GM19023 (cell line): ENCODE data around the gene MRTFA.

ENCODE experiments used
- ATAC-seq: cut with Tn5 transposase; IDR thresholded peaks from one replicate; pipeline ENCODE4 v1.9.1; 2021; ENCODE audit warnings: mild to moderate bottlenecking, moderate library complexity; ENCODE audit not compliant: unreplicated experiment

The MRTFA gene

DNA sequence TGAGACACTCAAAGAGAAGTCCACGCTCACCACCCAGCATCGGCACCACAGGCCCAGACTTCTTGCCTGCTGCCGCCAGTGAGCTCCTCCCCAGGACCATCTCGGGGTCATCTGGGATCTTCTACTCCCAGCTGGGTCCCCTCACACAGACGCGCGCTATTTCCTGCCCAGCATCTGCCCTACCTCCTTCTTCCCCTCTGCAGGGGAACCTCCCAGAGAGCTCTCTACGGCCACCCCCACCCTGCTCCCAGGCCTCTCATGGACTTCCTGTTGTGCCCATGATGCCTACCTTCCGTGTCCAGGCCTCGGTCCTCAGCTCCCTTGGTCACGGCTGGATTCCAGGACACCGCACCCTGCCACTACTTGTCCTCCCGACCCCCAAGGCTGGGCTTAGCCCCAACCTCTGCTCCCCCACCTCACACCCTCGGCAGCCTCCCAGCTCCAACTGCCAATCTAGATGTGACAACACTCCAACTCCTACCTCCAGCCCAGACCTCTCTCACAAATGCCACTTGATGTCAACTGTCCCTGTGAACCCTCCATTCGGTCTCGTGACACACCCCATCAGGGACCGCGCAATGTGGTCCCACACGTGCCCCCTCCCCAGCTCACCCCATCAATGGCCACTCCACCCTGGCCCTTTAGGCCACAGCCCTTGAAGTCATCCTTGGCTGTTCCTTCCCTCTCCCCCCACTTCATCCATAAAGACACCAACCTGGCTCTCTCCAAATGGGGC lies 220.8 kb downstream of the MRTFA start:
- no peak for ATAC-seq

- no peak for ATAC-seq
Observed at GRCh38 chr22:40414838-40415505, 221.5 kb downstream of the MRTFA start.

- ATAC-seq, result no peak
Observed at GRCh38 chr22:40414311-40414710, 222.2 kb downstream of the MRTFA start.

- no peak for ATAC-seq
Observed at GRCh38 chr22:40413873-40414272, 222.6 kb downstream of the MRTFA start.

DNA sequence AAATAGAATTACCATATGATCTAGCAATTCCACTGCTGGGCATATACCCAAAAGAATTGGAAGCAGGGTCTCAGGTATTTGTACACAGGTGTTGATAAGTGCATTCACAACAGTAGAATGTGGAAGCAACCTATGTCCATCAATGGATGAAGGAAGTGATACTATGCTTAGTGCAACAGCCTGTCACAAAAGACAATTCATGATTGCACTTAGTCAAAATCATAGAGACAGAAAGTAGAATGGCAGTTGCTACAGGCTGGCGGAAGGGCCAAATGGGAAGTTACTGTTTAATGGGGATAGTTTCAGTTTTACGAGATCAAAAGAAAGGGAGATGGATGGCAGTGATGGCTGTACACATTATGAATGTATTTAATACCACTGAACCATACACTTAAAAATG lies 224.1 kb downstream of the MRTFA start:
- no peak for ATAC-seq

GRCh38 chr22:40411506-40411861 lies 225.0 kb downstream of the MRTFA start:
- ATAC-seq, result no peak

DNA sequence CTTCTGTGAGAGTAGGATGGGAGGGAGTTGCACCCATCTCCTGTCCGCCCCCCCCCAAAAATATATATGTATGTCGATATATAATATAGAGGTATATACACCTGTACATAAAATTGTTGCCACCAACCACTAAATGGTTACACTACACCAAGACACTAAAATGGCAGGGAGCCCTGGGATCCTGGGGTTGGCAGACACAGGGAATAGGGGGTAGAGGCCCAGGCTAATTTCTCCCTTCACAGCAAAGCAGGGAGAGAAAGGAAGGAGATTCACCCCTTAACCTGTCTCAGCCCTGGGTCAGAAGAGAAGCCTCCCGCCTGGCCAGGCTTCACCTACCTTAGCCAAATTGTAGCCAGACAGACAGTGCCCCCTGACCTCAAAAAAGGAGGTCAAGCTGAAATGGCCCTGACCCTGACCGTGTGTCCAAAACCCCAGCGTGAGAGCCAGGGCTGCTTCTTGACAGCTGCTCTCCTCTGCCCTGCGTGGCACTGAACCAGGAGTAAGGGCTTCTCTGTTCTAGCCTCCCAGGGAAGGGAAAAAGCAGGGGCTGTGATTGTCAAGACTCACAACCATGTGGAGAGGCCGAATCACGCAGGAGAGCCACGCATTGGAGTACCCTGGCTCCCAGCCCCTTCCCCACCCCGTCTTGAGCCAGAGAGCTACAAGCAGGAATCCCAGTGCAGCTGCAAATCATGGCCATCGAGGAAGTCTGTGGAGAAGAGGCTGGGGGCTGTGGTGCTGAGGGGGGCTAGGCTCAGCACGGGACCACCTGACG lies 225.6 kb downstream of the MRTFA start:
- ATAC-seq, result no peak

DNA sequence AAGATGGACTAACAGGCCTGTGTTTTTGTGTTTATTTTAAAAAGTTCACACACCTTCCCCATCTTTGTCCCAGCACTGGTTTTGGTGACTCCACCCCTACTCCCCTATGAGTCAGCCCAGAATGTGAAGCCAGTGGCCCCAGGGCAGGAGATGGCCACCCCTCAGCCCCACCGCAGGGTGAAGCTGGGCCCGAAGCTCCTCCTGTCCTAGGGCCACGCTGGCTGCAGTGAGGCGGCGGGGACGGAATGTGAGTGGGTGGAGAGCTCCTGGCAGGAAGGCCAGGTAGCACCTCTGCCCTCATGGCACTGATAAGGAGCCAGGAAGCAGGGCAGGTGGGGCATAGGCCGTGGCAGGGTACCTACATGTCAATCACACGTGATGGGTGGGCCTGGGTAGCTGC lies 226.2 kb downstream of the MRTFA start:
- no peak for ATAC-seq

DNA sequence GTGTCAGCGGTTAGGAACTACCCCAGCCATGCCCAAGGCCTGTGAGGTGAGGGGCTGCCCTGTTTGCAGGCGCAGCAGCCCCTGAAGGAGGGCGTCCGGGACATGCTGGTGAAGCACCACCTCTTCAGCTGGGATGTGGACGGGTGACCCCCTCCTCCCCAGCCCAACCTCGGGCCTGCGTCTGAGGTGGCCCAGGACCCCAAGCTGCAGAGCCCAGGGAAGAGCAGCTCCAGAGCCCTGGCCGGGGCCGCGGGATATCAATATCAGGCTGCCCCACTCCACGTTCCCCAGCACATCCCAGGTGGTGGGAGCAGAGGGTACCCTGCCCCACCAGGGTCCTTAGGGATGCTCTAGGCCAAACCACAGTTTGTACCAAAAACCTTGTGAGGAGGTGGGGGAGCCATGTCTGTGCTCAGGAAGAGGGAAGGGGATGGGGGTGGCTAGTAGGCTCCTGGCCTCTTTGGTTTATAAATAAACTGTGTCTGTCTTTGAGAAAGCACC lies 226.9 kb downstream of the MRTFA start:
- no peak for ATAC-seq

DNA sequence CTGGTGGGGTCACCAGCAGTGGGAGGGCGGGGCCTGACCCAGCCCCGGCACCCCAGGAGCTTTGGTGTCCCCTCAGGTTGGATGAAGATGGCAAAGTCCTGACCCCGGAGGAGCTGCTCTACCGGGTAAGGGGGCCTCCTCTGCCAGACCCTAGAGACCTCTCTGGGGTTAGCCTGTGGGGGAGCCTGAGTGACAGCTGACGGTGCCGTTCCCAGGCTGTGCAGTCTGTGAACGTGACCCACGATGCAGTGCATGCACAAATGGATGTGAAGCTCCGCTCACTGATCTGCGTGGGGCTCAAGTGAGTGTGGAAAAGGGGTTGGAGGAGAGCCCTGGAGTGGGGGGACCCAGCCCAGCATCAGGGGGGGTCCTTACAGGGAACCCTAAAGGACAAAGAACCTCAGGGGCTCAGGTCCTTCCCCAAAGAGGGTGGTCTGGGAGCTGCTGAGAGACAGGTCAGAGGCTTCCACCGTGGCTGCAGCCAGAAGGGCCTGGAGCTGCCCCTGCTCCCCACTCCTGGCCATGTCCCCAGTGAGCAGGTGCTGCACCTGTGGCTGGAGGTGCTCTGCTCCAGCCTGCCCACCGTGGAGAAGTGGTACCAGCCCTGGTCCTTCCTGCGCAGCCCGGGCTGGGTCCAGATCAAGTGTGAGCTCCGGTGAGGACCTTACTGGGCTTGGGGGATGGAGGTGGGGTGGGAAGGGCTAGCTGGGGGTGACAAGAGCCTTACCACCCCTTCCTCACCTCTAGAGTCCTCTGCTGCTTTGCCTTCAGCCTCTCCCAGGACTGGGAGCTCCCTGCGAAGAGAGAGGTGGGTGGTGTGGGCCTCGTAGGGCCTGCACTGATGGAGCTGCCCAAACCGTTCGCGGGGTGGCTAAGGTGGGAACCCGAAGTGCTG lies 227.6 kb downstream of the MRTFA start:
- no peak for ATAC-seq

GRCh38 chr22:40407831-40408717 lies 228.4 kb downstream of the MRTFA start:
- no peak for ATAC-seq

- ATAC-seq, result no peak
Observed at GRCh38 chr22:40407021-40407761, 229.3 kb downstream of the MRTFA start.

DNA sequence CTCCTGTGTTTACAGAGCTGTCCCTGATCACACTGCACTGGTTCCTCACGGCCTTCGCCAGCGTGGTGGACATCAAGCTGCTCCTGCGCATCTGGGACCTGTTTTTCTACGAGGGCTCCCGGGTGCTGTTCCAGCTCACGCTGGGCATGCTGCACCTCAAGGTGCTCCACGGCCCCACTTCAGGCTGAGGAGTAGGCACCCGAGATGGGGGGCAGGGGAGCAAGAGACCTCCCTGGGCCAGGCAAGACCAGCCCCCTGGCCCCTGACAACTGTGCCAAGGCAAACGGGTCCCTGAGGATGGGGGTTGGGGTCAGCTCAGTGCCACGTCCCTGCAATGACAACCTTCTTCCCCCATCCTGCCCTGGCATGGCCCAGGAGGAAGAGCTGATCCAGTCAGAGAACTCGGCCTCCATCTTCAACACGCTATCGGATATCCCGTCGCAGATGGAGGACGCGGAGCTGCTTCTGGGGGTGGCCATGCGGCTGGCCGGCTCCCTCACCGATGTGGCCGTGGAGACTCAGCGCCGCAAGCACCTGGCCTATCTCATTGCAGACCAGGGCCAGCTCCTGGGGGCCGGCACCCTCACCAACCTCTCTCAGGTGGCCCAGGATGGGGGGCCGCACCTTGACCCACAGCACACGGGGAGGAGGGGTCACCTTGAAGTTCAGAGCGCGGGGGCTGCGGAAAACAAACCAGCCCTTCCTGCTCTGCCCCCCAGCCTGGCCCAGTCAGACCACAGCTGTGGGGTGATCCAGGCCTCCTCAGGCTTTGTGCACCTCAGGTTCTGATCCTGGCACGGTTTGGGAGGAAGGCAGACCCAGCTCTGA lies 230.2 kb downstream of the MRTFA start:
- no peak for ATAC-seq

- ATAC-seq, result no peak
Observed at GRCh38 chr22:40405178-40406062, 231.1 kb downstream of the MRTFA start.

DNA sequence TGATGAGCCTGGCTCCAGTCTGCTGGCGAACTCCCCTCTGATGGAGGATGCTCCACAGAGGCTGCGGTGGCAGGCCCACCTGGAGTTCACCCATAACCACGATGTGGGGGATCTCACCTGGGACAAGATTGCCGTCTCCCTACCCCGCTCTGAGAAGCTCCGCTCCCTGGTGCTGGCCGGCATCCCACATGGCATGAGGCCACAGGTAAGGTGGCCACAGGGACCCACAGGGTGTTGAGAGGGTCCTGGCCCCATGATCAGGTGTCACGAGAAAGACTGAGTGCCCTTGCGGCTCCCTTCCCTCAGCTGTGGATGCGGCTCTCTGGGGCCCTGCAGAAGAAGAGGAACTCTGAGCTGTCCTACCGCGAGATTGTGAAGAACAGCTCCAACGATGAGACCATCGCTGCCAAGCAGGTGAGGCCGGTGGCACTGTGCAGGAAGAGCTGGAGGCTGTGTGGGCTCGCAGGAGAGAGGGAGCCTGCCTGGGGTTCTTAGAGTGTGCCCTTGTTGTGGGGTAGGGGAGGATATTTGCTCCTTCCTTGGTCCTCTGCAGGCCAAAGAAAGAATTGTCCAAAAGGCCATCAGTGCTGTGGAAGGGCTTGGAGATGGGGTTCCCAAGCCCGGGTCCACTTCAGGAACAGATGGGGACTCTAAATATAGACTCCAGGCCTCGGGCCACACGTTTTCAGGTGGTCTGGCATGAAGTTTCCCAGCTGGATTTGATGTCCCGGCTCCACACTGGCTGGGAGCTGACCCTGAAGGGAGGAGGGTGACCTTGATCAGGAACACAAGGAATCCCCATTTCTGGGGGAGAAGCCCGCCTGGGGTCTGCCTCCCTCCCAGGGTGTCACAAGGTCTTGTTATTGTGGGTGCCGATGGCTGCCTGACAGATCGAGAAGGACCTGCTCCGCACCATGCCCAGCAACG lies 232.0 kb downstream of the MRTFA start:
- ATAC-seq, result no peak

DNA sequence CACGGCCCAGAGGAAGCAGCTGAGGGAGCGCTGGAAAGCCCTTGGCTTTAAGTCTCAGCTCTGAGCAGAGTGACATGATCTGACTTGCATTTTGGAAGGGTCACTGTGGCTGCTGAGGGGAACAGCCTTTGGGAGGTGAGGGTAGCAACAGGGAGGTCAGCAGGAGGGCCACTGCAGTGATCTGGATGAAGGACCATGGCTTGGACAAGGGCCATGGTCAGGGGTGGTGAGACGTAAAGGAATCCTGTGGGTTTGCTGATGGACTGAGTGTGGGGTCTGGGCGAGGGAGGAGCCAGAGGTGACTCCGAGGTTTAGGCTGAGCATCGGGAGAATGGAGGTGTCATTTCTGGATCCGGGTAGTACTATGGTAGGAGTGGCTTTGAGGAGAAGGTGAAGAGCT lies 232.9 kb downstream of the MRTFA start:
- ATAC-seq, result no peak
